IPS DF 4.7 (cell line): ENCODE results near the gene KRTAP4-3.
"Not testable (repeated sequence)": the region's sequence is repeated elsewhere in the genome, so short reads cannot be mapped to it uniquely, and the experiment has no call there.

Experiments used
- DNase-seq: peaks from one replicate; pipeline ENCODE4 v3.0.0-alpha.2; 2013; ENCODE audit warnings: low spot score; ENCODE audit errors: extremely low read depth

Gene KRTAP4-3

DNA sequence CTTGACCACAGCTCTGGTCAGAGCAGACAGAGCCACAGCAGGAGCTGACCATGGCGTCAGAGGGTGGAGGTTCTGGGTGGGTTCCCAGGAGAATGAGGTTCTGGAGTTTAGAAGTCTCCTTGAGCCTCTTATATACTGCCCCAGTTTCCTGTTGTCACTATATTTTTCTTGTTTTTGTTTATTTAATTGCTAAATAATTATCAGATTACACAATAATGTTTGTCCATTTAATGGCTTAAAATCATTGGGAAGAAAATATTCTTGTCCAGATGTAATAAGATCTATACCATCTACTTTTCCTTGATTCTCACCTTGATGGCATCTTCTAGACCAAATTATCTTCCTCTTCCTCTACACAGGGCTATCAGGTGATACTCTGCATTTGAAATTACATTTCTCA, at the start of gene KRTAP4-3:
KRTAP4-3 (minus strand) TSS at position 101 of the 400 bp plus-strand sequence; CDS start at position 52, 49 bp downstream.
- no peak for DNase-seq

DNA sequence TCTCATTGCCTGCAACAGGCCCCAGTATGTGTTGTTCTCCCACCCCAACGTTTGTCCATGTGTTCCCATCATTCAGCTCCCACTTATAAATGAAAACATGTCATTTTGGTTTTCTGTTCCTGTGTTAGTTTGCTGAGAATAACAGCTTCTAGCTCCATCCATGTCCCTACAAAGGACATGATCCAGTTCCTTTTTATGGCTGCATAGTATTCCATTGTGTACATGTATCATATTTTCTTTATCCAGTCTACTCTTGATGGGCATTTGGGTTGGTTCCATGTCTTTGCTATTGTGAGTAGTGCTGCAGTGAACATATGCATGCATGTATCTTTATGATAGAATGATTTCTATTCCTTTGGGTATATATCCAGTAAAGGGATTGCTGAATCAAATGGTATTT, 47.7 kb upstream of the KRTAP4-3 start:
- DNase-seq = no peak

DNA sequence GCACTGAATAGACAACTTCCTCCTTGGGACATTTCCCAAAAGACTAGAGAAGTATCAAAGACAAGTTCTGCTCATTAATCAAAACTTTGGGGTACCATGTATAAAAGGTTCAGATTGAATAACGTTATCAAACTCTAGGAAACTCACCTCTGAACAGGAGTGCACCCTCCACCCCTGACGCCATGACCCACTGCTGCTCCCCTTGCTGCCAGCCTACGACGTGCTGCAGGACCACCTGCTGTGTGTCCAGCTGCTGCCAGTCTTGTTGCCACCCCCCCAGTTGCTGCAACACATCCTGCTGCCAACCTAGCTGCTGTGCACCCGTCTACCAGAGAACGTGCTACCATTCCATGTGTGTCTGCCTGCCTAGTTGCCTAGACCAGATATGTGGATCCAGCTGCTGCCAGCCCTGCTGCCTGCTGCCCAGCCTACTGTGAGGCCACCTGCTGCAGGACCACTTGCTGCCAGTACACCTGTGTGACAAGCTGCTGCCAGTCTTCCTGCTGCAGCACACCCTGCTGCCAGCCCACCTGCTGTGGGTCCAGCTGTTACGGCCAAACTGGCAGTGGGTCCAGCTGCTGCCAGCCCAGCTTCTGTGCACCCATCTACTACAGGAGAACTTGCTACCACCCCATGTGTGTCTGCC, 44.6 kb upstream of the KRTAP4-3 start:
- DNase-seq = no peak

DNA sequence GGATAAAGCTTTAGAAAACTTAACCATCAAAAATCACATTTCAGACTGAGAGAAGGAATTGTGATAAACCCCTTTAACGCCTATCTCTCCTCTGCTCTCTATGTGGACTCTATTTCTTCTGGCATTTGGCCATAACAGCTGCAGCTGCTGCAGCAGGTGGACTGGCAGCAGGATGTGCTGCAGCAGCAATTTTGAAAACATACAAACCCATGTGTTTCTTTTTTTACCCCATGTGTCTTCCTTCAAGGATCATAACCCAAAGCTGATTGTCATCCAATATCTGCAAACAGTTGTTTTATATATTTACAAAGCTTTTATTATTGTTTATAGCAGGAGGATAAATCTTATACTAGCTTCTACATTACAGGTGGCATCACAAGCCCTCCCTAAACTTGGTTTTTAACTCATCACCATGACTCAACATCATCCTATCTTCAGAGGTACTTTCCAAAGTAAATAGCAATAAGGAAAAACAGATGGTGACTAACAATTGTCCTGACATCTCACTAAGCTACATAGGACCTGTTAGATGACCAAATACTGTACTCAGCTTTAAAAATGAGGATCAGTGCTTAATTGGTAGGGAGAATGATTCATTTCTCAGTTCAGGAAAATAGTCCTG, 43.9 kb upstream of the KRTAP4-3 start:
- no peak for DNase-seq

DNA sequence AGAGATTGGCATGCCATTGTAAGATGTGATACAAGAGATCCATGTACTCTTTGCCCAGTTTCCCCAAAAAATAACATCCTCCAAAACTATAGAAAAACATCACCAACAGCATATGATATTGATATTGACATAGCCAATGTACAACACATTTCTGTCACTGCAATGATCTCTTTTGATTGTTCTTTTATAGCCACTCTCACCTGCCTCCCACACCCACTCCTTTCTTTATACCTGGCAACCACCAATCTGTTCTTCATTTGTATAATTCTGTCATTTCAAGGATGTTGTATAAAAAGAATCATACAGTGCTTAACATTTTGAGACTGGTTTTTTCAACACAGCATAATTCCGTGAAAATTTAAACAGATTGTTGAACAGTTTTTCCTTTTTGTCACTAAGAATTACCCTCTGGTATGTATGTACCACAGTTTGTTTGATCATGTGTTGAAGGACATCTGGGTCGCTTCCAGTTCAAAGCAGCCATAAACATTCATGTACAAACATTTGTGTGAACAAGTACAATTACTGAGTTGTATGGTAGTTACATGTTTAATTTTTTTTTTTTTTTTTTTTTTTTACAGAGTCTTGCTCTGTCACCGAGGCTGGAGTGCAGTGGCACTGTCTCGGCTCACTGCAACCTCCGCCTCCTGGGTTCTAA, 31.5 kb upstream of the KRTAP4-3 start:
- DNase-seq = no peak

DNA sequence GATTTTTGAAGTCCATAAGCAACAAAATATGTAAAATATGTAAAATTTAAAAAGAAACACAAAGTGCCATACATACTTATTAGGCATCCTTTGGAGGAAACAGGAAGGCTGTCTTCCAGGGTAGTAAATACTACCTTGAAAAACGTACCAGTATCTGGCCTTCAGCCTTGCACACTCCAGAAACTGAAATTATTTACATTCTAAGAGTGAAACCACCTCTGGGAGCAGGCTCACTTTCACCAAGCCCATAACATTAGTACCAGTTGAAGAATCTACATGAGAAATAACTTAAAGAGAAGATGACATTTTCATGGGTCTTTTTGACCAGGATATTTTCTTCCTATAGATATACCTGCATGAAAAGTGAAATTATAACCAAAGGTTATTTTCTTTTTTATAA, 28.0 kb upstream of the KRTAP4-3 start:
- no peak for DNase-seq

DNA sequence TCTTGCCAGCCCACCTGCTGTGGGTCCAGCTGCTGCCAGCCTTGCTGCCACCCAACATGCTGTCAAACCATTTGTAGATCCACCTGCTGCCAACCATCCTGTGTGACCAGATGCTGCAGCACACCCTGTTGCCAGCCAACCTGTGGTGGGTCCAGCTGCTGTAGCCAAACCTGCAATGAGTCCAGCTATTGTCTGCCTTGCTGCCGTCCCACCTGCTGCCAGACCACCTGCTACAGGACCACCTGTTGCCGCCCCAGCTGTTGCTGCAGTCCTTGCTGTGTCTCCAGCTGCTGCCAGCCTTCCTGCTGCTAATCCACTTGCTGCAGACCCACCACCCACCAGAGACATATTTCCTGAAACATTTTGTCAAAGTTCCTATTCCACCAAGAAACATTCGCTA, 22.3 kb upstream of the KRTAP4-3 start:
- no peak for DNase-seq

DNA sequence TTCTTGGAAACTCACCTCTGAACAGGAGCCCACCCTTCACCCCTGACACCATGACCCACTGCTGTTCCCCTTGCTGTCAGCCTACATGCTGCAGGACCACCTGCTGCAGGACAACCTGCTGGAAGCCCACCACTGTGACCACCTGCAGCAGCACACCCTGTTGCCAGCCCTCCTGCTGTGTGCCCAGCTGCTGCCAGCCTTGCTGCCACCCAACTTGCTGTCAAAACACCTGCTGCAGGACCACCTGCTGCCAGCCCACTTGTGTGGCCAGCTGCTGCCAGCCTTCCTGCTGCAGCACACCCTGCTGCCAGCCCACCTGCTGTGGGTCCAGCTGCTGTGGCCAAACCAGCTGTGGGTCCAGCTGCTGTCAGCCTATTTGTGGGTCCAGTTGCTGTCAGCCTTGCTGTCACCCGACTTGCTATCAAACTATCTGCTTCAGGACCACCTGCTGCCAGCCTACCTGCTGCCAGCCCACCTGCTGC, 21.9 kb upstream of the KRTAP4-3 start, which contains the start of gene KRTAP9-1:
KRTAP9-1 (plus strand) TSS at position 51 of the 482 bp plus-strand sequence; CDS start at position 51, 0 bp downstream.
- not testable (repeated sequence) for DNase-seq

DNA sequence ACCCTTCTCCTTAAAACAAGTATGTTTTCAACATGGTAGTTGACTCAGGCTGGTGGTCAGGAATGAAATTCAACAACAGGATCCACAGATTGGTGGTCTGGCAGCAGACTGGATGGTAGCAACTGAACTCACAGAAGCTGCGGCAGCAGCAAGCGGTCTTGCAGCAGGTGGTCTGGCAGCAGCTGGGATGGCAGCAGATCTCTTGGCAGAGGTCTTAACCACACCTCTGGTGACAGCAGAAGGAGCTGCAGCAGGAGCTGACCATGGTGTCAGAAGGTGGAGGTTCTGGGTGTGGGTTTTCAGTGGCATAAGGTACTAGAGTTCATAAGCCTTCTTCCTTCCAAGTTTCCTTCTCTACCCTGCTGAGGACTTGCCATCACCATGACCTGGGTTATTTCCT, 18.9 kb upstream of the KRTAP4-3 start:
- no peak for DNase-seq

DNA sequence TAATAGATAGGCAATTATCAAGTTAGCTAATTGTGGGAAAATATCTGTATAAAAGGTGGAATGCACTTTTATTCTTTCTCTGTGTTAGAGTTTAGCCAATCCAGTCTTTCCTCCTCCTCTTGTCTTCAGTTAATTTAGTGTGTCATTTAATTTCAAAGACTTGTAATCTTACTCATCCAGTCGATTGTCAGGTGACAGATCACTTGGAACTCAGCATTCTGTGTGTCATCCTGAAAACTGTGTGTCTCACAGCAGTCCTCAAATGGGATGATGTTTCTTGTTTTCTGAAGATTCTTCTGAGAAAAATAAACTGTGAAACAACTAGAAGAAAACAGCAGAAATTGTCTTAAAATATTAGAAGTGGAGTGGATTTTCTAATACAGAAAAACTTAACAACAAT, 17.0 kb upstream of the KRTAP4-3 start:
- DNase-seq = no peak

DNA sequence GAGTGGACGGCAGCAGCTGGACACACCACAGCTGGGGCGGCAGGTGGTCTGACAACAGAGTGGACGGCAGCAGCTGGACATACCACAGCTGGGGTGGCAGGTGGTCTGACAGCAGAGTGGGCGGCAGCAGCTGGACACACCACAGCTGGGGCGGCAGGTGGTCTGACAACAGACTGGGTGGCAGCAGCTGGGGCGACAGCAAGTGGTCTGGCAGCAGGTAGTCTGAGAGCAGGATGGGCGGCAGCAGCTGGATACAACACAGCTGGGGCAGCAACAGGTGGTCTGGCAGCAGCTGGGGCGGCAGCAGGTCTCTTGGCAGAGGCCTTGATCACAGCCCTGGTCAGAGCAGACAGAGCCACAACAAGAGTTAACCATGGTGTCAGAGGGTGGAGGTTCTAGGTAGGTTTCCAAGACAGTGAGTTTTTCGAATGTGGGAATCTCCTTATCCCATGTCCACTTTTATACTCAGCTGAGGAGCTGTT, 16.5 kb upstream of the KRTAP4-3 start, which contains the start of gene KRTAP4-1:
KRTAP4-1 (minus strand) TSS at position 432 of the 482 bp plus-strand sequence; CDS start at position 375, 57 bp downstream.
- DNase-seq = no peak

DNA sequence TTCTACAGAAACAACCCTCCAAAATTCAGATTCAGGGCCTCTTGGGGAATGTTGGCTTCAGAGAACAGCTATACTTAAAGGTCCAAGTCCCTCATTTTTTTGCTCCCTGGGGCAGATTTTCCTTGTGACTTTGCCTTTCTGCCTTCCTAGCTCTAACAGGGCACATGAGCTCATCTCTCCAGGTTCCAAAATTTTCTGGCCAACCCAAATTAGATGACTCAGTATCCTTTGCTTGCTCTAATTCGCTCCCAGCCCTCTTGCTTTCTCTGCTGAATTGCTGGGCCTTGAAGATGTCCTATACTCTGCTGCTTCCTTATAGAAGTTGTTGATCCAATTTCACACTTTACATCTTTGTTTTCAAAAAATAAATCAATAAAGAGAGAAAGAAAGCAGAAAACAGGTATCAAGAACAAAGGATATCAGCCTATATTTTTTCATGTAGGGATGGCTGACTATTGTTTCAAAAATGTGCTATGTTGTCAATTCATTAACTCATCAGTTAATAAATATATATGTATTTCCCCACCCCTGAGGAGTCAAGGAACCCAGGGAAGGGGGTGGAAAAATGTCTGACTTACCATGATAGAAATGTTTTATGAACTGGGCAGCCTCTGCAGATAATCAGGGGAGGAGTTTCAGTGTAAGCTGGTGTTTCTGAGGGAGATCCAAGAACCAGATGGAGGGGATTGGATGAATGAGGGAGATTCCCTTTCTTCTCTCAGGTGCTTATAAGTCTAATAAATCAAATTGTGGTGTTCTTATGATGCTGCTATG, 11.0 kb upstream of the KRTAP4-3 start:
- no peak for DNase-seq

DNA sequence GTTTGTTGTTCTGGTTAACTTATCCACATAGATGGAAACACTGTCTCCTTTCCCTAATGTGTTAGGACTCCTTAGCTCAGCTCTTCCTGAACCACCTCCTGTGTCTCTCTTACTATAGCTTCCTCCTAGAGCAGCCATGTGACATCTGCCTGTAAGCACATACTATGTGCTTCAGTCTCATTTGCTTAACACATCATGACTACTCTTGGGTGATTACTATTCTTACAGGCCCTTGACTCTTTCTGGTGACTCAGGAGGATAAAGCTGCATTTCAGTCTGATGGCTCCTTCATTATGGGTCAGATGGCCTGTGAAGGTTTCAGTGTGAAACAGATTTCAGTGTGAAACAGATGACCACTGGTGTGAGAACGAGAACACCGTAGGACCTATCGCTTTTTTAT, 10.3 kb upstream of the KRTAP4-3 start:
- DNase-seq = no peak

DNA sequence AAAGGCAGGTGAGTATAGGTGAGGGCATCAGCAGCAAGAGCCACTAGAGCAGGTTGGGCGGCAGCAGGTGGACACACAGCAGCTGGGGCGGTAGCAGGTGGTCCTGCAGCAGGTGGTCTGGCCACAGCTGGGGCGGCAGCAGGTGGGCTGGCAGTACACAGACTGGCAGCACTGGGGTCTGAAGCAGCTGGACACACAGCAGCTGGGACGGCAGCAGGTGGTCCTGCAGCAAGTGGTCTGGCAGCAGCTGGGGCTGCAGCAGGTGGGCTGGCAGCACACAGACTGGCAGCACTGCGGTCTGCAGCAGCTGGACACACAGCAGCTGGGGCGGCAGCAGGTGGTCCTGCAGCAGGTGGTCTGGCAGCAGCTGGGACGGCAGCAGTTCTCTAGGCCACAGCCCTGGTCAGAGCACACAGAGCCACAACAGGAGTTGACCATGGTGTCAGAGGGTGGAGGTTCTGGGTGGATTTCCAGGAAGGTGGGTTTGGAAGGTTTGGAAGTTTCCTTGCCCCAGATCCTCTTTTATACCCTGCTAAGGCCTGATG, 9.8 kb upstream of the KRTAP4-3 start, which contains the start of gene KRTAP4-2:
KRTAP4-2 (minus strand) TSS at position 495 of the 545 bp plus-strand sequence; CDS start at position 438, 57 bp downstream.
- no peak for DNase-seq

DNA sequence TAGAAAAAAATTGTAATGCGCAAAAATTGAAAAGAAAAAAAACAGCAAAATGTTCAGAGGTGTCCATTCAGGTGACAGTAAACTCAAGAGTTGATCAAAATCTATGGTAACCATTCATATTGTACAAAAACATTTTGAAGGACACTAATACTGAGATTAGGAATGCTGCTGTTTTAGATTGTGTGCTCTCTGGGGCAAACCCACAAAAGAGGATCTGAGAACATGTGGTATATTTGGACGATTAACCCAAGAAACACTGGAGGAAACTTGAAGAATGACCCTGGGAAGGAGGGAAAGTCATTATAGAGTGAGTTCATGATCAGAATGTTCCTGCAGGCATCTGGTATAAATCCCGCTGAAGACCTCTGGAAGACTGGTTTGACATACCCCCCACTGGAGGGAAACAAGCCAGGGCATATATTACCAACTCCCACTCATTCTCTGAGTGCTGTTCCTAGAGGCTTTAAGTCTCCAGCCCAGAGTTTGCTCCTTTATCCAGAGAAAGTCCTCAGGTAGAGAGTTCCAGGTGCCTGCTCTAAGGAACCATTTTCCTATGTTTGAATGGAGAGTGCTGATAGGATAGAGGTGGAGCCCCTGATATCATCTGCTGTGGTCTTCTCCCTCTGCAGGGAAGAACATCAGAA, 8.8 kb upstream of the KRTAP4-3 start:
- no peak for DNase-seq

DNA sequence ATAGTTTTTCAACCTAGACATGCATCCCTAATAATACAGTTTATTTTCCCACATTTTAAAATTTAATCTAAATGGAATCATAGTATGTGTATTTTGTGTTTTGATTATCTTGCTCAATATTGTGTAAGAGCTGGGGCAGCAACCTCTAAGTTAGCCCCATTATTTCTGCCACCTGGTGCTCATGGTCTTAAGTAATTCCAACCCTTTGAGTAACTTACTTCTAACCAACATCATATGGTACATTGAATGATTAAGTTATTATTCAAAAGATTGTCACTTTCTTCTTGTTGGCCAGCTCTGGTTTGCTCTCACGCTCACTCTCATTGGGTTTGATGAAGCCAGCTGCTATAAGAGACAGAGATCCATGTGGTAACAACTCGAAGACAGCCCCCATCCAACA, 3.9 kb upstream of the KRTAP4-3 start:
- no peak for DNase-seq

DNA sequence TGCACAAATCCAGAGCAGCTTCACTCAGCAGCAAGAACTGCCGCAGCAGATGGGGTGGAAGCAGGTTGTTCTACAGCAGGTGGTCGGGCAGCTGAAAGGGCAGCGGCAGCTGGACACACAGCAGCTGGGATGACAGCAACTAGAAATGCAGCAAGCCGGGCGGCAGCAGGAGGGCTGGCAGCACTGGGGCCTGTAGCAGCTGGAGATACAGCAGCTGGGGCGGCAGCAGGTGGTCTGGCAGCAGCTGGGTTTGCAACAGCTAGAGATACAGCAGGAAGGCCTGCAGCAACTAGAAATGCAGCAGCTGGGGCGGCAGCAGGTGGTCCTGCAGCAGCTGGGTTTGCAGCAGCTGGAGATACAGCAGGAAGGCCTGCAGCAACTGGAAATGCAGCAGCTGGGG, 460 bp downstream of the KRTAP4-3 start:
- no peak for DNase-seq

DNA sequence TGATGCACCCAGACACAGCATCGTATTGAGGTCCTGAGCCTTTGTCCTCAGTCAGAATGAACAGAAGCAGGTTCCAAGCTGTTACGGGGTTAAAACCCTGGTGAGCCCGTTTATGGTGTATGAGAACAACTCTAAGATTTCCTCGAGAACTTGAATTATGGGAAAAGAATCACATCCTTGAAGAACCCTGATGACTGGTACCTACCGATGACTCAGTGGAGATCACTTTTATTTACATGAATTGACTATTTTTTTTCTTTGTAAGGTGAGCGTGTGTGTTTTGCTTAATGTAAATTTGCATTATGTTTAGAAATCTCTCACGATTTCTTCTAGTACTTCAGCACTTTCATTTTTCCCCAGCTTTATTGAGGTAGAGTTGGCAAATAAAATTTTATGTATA, 4.2 kb downstream of the KRTAP4-3 start:
- no peak for DNase-seq

DNA sequence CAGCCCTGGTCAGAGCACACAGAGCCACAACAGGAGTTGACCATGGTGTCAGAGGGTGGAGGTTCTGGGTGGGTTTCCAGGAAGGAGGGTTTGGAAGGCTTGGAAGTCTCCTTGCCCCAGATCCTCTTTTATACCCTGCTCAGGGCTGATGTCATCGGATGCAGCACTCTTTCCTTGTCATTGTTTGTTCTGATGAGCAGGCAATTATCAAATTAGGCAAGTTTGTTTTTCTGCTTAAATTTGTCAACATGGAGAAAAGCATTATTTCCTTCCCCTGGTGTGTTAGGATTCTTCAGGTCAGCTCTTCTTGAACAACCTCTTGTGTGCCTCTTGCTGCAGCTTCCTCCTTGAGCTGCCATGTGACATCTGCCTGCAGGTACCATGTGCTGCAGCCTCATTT, 7.4 kb downstream of the KRTAP4-3 start, which contains the start of gene KRTAP4-4:
KRTAP4-4 (minus strand) TSS at position 101 of the 400 bp plus-strand sequence; CDS start at position 44, 57 bp downstream.
- no peak for DNase-seq

DNA sequence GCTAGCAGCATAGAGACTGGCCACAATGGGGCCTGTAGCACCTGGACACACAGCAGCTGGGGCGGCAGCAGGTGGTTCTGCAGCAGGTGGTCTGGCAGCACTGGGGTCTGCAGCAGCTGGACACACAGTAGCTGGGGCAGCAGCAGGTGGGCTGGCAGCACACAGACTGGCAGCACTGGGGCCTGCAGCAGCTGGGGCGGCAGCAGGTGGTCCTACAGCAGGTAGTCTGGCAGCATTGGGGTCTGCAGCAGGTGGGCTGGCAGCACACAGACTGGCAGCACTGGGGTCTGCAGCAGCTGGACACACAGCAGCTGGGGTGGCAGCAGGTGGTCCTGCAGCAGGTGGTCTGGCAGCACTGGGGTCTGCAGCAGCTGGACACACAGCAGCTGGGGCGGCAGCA, 7.8 kb downstream of the KRTAP4-3 start:
- not testable (repeated sequence) for DNase-seq
